Measurements from ENCODE around the gene MAGI2.

- TF ChIP-seq ARNTL (CRISPR knock-in tag; IDR thresholded peaks at IDR 0.05; ENCODE audit: borderline replicate concordance, low read depth) (no peak), BACH2 (CRISPR knock-in tag; IDR thresholded peaks at IDR 0.05; ENCODE audit: borderline replicate concordance) (no peak)
Observed at GRCh38 chr7:79175374-79175773, 278.1 kb downstream of the MAGI2 start.

Data from SK-N-SH treated with all-trans-retinoic acid at 6 μM for 48 hours (cell line).